PFSK-1 (cell line): ENCODE data around the gene NECAB2.
A peak's percentile ranks its signal among the peaks of the same experiment; 100 is the strongest.

ENCODE experiments used
- FOXP2 ChIP-seq: optimal IDR thresholded peaks from 2 replicates; pipeline ENCODE3; 2011; ENCODE audit warnings: borderline replicate concordance, control low read depth, inconsistent platforms; ENCODE audit not compliant: insufficient read depth; ENCODE audit errors: extremely low read length, extremely low read depth
- POLR2AphosphoS5 ChIP-seq: IDR thresholded peaks from 2 replicates; pipeline ENCODE4 v1.6.1; 2012; ENCODE audit warnings: low read depth, mild to moderate bottlenecking, control low read depth, low read length, moderate library complexity
- SIN3A ChIP-seq: IDR thresholded peaks from 2 replicates; pipeline ENCODE4 v1.6.1; 2012; ENCODE audit warnings: mild to moderate bottlenecking, low read length, moderate library complexity, borderline replicate concordance; ENCODE audit not compliant: insufficient read depth
- TAF1 ChIP-seq: IDR thresholded peaks from 2 replicates; pipeline ENCODE4 v1.6.1; 2012; ENCODE audit warnings: low read length, control low read depth, borderline replicate concordance; ENCODE audit not compliant: insufficient read depth
- TF ChIP-seq, protein P1 (sequence below), 2 experiments: IDR thresholded peaks; 2 replicates each; pipeline versions ENCODE4 v1.6.1 to v1.8.0; 2011 to 2012; ENCODE audit warnings: low read depth in 2 of 2, low read length in 2 of 2, control low read depth in 1 of 2, inconsistent platforms in 1 of 2, mild to moderate bottlenecking in 1 of 2, moderate library complexity in 1 of 2; ENCODE audit not compliant: insufficient read depth in 1 of 2

The NECAB2 gene

DNA sequence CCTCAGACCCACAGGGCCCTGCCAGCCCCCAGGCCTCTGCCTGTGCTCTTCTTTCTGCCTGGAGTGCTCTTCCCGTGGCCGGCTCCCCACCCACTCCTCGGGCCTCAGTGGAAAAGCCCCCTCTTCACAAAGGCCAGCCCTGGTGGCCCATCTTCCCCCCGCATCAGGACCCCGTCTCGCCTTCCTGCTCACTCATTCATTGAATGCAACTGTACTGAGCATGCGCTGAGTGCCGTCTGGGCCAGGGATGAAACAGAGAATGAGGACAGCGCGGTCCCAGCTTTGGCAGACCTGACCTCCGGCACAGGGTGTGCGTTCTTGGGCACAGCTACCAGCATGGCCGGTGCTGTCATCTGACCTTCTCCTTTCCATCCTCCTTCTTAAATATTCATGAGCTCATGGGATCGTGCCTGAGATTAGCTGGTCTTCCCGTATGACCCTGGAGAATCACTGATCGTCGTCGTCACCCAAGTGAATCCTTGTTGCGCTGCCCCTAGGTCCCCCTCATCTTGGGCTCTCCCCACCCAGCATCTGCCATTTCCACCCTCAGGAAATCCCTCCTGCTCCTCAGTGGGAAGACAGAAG lies 31.4 kb upstream of the NECAB2 start:
- TF ChIP-seq POLR2AphosphoS5, result no peak
- no peak for TF ChIP-seq SIN3A
- no peak for TF ChIP-seq TAF1
- TF ChIP-seq, protein P1, sequence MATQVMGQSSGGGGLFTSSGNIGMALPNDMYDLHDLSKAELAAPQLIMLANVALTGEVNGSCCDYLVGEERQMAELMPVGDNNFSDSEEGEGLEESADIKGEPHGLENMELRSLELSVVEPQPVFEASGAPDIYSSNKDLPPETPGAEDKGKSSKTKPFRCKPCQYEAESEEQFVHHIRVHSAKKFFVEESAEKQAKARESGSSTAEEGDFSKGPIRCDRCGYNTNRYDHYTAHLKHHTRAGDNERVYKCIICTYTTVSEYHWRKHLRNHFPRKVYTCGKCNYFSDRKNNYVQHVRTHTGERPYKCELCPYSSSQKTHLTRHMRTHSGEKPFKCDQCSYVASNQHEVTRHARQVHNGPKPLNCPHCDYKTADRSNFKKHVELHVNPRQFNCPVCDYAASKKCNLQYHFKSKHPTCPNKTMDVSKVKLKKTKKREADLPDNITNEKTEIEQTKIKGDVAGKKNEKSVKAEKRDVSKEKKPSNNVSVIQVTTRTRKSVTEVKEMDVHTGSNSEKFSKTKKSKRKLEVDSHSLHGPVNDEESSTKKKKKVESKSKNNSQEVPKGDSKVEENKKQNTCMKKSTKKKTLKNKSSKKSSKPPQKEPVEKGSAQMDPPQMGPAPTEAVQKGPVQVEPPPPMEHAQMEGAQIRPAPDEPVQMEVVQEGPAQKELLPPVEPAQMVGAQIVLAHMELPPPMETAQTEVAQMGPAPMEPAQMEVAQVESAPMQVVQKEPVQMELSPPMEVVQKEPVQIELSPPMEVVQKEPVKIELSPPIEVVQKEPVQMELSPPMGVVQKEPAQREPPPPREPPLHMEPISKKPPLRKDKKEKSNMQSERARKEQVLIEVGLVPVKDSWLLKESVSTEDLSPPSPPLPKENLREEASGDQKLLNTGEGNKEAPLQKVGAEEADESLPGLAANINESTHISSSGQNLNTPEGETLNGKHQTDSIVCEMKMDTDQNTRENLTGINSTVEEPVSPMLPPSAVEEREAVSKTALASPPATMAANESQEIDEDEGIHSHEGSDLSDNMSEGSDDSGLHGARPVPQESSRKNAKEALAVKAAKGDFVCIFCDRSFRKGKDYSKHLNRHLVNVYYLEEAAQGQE (IDR thresholded peaks at IDR 0.05; ENCODE audit: insufficient read depth in 1 of 2, low read depth in 2 of 2, low read length in 2 of 2), result no peak
- no peak for TF ChIP-seq FOXP2

DNA sequence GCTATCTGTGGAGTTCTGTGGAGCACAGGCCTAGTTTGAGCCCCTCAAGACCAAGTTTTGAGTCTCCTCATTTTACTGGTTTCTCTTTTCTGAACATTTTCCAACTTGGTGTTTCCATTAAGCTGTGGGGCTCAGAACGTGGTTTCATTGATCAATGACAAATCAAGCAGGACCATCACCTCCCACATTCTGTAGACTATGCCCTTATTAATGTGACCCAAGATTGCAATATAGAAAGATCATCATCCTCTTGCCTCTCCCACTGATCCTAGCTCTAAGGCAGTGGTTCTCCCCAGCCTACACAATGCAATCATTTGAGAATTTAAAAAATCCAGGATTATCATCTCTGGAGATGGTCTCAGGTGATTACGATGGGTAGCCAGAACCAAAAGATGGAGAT lies 30.8 kb upstream of the NECAB2 start:
- TF ChIP-seq TAF1, result no peak
- TF ChIP-seq, protein P1 (IDR thresholded peaks at IDR 0.05; ENCODE audit: insufficient read depth in 1 of 2, low read depth in 2 of 2, low read length in 2 of 2), result no peak
- TF ChIP-seq SIN3A, result no peak
- TF ChIP-seq FOXP2, result no peak
- TF ChIP-seq POLR2AphosphoS5, result no peak

DNA sequence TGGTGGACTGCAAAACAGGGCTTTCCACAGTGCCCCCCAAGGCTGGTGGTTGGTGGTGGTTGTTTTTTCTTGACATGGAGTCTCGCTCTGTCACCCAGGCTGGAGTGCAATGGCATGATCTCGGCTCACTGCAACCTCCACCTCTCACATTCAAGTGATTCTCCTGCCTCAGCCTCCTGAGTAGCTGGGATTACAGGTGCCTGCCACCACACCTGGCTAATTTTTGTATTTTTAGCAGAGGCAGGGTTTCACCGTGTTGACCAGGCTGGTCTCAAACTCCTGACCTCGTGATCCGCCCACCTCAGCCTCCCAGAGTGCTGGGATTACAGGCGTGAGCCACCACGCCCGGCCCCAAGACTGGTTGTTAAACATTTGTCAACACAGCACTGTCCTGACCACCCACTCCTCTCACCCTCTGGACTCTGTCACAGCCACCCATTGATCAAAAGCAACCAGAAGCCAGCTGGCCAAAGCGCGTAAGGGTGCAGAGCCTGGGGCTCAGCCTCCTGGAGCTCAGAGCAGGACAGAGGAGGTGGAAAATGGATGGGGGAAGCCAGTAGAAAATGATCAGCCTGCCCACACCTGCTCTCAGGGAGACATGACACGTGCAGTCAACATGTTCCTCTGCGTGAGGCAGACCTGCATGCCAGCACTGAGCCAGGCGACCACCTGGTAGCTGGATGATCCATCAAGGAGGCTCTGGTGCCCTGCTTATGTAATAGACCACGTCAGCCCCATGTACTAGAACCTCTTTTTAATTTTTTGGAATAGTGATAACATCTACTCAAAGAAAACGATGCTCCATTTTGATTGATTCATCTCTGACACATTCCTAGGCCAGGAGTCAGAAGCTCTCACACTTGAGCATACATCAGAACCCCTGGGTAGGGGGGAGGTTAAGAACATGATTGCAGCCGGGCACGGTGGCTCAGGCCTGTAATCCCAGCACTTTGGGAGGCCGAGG lies 29.8 kb upstream of the NECAB2 start:
- TF ChIP-seq FOXP2, result no peak
- no peak for TF ChIP-seq SIN3A
- TF ChIP-seq, protein P1 (IDR thresholded peaks at IDR 0.05; ENCODE audit: insufficient read depth in 1 of 2, low read depth in 2 of 2, low read length in 2 of 2), result no peak
- no peak for TF ChIP-seq POLR2AphosphoS5
- no peak for TF ChIP-seq TAF1

DNA sequence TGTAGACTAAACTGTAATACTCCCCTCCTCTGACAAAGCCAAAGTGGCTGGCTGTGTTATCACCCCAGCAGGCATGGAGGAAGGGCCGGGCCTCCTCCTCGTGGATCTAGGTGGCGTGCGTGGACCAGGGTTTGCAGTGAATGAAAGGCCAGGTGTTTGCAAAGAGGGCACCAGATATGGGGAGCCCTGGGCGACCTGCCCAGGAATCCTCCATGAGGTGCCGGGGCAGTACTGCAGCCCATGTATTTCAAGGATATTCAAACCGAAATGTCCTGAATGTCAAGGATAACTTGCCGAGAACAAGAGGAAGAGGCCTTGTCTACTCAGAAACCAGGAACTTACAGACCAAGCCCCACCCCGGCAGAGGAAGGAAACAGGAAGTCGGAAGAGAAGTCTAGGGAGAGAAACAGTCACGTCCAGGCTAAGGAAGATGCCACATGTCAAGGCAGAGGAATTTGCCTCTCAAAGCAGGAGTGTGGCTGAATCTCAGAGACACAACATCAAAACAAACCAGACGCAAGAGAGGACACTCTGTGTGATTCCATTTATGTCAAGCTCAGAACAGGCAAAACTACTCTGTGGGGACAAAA lies 28.7 kb upstream of the NECAB2 start:
- peak; percentile 61; the same call in 1 of the 2 replicates for TF ChIP-seq POLR2AphosphoS5
- TF ChIP-seq SIN3A, result 0 out of 2 replicates have a peak, but pooled peaks have one; percentile 28
- no peak for TF ChIP-seq FOXP2
- TF ChIP-seq, protein P1 (IDR thresholded peaks at IDR 0.05; ENCODE audit: insufficient read depth in 1 of 2, low read depth in 2 of 2, low read length in 2 of 2), result no peak
- 0 out of 2 replicates have a peak, but pooled peaks have one; percentile 48 for TF ChIP-seq TAF1
